Natural killer cell (primary cell): ENCODE data around the gene RNF220. TPM values are rescaled to one million over a fixed set of nuclear protein-coding genes. Genes with fewer than 3 reads are reported as not detected.
"Not testable (repeated sequence)": the region's sequence is repeated elsewhere in the genome, so short reads cannot be mapped to it uniquely, and the experiment has no call there.

Experiments used
- ATAC-seq, 3 donors: fragments of 150-1000 bp in 2 of 3; fragments of 200-7000 bp in 1 of 3; cut with Tn5 transposase; 1 replicate in 1 of 3; 2 replicates in 2 of 3; pipeline ENCODE4 v1.10.0; 2021; ENCODE audit warnings: mild to moderate bottlenecking in 2 of 3, moderate library complexity in 2 of 3
- DNase-seq, 2 donors: peaks; one replicate each; pipeline versions ENCODE4 v3.0.0 to v3.0.0-alpha.2; 2013 to 2021; ENCODE audit warnings: mixed read lengths in 1 of 2
- H3K27ac ChIP-seq: one replicate; pipeline ENCODE4 v1.5.1; 2013; ENCODE audit warnings: mild to moderate bottlenecking, low read length
- H3K27me3 ChIP-seq: one replicate; pipeline ENCODE4 v1.6.1; 2013; ENCODE audit warnings: low read length; ENCODE audit not compliant: control insufficient read depth, insufficient read depth
- H3K36me3 ChIP-seq: one replicate; pipeline ENCODE4 v1.6.1; 2013; ENCODE audit warnings: low read length; ENCODE audit not compliant: control insufficient read depth, insufficient read depth
- H3K4me1 ChIP-seq: one replicate; pipeline ENCODE4 v1.6.1; 2013; ENCODE audit warnings: low read length; ENCODE audit not compliant: control insufficient read depth, insufficient read depth
- H3K4me3 ChIP-seq: one replicate; pipeline ENCODE4 v1.5.1; 2013; ENCODE audit warnings: low read length
- H3K9me3 ChIP-seq: one replicate; pipeline ENCODE4 v1.6.1; 2013; ENCODE audit warnings: low read length; ENCODE audit not compliant: control insufficient read depth, insufficient read depth
- H3K27ac Mint-ChIP-seq, 2 donors: one replicate each; pipeline ENCODE4 v1.8.0; 2022; ENCODE audit warnings: mild to moderate bottlenecking in 2 of 2, mixed read lengths in 2 of 2, moderate library complexity in 1 of 2
- H3K27me3 Mint-ChIP-seq, 2 donors: one replicate each; pipeline ENCODE4 v1.8.0; 2022; ENCODE audit warnings: low read depth in 2 of 2, mixed read lengths in 2 of 2
- H3K36me3 Mint-ChIP-seq: one replicate; pipeline ENCODE4 v1.8.0; 2022; ENCODE audit warnings: mixed read lengths
- H3K4me1 Mint-ChIP-seq, 2 donors: one replicate each; pipeline ENCODE4 v1.8.0; 2022; ENCODE audit warnings: mixed read lengths in 2 of 2
- H3K4me3 Mint-ChIP-seq: one replicate; pipeline ENCODE4 v1.8.0; 2022; ENCODE audit warnings: mild to moderate bottlenecking, moderate library complexity, mixed read lengths
- H3K9me3 Mint-ChIP-seq, 2 donors: one replicate each; pipeline ENCODE4 v1.8.0; 2022; ENCODE audit warnings: mixed read lengths in 2 of 2
- CTCF ChIP-seq: fragments of 200-600 bp; IDR thresholded peaks from one replicate; pipeline ENCODE4 v1.8.0; 2022; ENCODE audit warnings: antibody characterized with exemption
- WGBS: methylation state at CpG from one replicate; pipeline ENCODE4 v1.1.7; 2013; ENCODE audit warnings: missing lambda C conversion rate; ENCODE audit not compliant: insufficient coverage; 5-methylcytosine and 5-hydroxymethylcytosine counted together
- intact Hi-C: fragments of 100-400 bp; cut with micrococcal nuclease; formaldehyde crosslinking; loops from one replicate; pipeline ENCODE4 v1.14.2; 2022
- total RNA-seq, 4 donors: library from RNA; stranded (reverse); fragments of 120-200 nt in 1 of 4; gene quantifications; one replicate each; pipeline versions ENCODE4 v1.2.3 to v1.2.4, GENCODE V29; 2013 to 2022

Gene RNF220
- total RNA-seq, 3 donors from 2014 or later (not counting 1 experiment from before 2014, with no cell fraction given) = 88.5 to 107 (median 105) TPM

- no peaks in the 10 kb centered on the region for H3K9me3 Mint-ChIP-seq
- no peak for TF ChIP-seq CTCF
- H3K4me1 ChIP-seq = peaks cover 23% of the 10 kb centered on the region
- 97% methylated on average over 13 of the region's 13 CpGs for WGBS
- H3K36me3 ChIP-seq = no peaks in the 10 kb centered on the region
- intact Hi-C loops = no loop called here
- H3K27me3 ChIP-seq = no peaks in the 10 kb centered on the region
- H3K9me3 ChIP-seq = no peaks in the 10 kb centered on the region
- peak overlapping the region; percentile 32 to 72 for H3K27ac Mint-ChIP-seq
- DNase-seq (no peak), ATAC-seq (no peak)
- H3K4me1 Mint-ChIP-seq = peaks cover 20 to 32% of the 10 kb centered on the region in 2 donors
- H3K36me3 Mint-ChIP-seq = no peaks in the 10 kb centered on the region
- no peak overlapping the region for H3K4me3 Mint-ChIP-seq
- no peak overlapping the region for H3K4me3 ChIP-seq
- no peaks in the 10 kb centered on the region for H3K27me3 Mint-ChIP-seq
- H3K27ac ChIP-seq = no peak overlapping the region
Observed at GRCh38 chr1:44559330-44559729, 154.3 kb downstream of the RNF220 start.

GRCh38 chr1:44559913-44560312 is 154.9 kb downstream of the RNF220 start:
- peak overlapping the region; percentile 82 to 91 for H3K27ac Mint-ChIP-seq
- H3K27me3 Mint-ChIP-seq = no peaks in the 10 kb centered on the region
- no peak overlapping the region for H3K4me3 ChIP-seq
- no peaks in the 10 kb centered on the region for H3K27me3 ChIP-seq
- H3K9me3 Mint-ChIP-seq = no peaks in the 10 kb centered on the region
- H3K27ac ChIP-seq = no peak overlapping the region
- DNase-seq (no peak), ATAC-seq (no peak)
- H3K4me3 Mint-ChIP-seq = peak overlapping the region; percentile 51
- H3K36me3 Mint-ChIP-seq = no peaks in the 10 kb centered on the region
- TF ChIP-seq CTCF = no peak
- intact Hi-C loops = no loop called here
- no peaks in the 10 kb centered on the region for H3K36me3 ChIP-seq
- 89% methylated on average over 6 of the region's 6 CpGs for WGBS
- no peaks in the 10 kb centered on the region for H3K9me3 ChIP-seq
- peaks cover 23% of the 10 kb centered on the region for H3K4me1 ChIP-seq
- peaks cover 20 to 32% of the 10 kb centered on the region in 2 donors for H3K4me1 Mint-ChIP-seq

- peak overlapping the region; percentile 51 for H3K4me3 Mint-ChIP-seq
- H3K27me3 Mint-ChIP-seq, H3K4me3 ChIP-seq, H3K36me3 Mint-ChIP-seq, H3K27me3 ChIP-seq, intact Hi-C loops, H3K9me3 Mint-ChIP-seq, H3K36me3 ChIP-seq, H3K9me3 ChIP-seq: not testable (repeated sequence)
- peak in 1 of 2 donors; percentile 12 for DNase-seq
- 24% methylated on average over 3 of the region's 3 CpGs for WGBS
- peak overlapping the region; percentile 82 to 91 for H3K27ac Mint-ChIP-seq
- ATAC-seq = peak in 2 of 3 donors; percentile 61 to 86
- Histone ChIP-seq H3K4me1 (peaks cover 23% of the 10 kb centered on the region), H3K27ac (peak overlapping the region; percentile 13)
- H3K4me1 Mint-ChIP-seq = peaks cover 20 to 32% of the 10 kb centered on the region in 2 donors
Observed at GRCh38 chr1:44560696-44561095, 155.6 kb downstream of the RNF220 start.

GRCh38 chr1:44565259-44565750 is 160.2 kb downstream of the RNF220 start:
- Histone ChIP-seq H3K4me3 (no peak overlapping the region), H3K9me3 (no peaks in the 10 kb centered on the region), H3K27ac (no peak overlapping the region), H3K36me3 (no peaks in the 10 kb centered on the region), H3K4me1 (peaks cover 15% of the 10 kb centered on the region), H3K27me3 (no peaks in the 10 kb centered on the region)
- 93% methylated on average over 4 of the region's 5 CpGs for WGBS
- no peak for TF ChIP-seq CTCF
- intact Hi-C loops = no loop called here
- no peak for ATAC-seq
- no peak overlapping the region for H3K27ac Mint-ChIP-seq
- no peaks in the 10 kb centered on the region for H3K36me3 Mint-ChIP-seq
- DNase-seq = no peak
- H3K4me3 Mint-ChIP-seq = no peak overlapping the region
- H3K27me3 Mint-ChIP-seq = peaks cover 5 to 6% of the 10 kb centered on the region in 2 donors
- H3K4me1 Mint-ChIP-seq = peaks cover 14 to 15% of the 10 kb centered on the region in 2 donors
- H3K9me3 Mint-ChIP-seq = no peaks in the 10 kb centered on the region
